ENCODE results near the gene ZNF506. TPM values are rescaled to one million over a fixed set of nuclear protein-coding genes. Genes with fewer than 3 reads are reported as not detected.
"Not testable (repeated sequence)": the region's sequence is repeated elsewhere in the genome, so short reads cannot be mapped to it uniquely, and the experiment has no call there.

ZNF506 gene
- total RNA-seq, 1 donor from 2014 or later, result 8.1 TPM

DNA sequence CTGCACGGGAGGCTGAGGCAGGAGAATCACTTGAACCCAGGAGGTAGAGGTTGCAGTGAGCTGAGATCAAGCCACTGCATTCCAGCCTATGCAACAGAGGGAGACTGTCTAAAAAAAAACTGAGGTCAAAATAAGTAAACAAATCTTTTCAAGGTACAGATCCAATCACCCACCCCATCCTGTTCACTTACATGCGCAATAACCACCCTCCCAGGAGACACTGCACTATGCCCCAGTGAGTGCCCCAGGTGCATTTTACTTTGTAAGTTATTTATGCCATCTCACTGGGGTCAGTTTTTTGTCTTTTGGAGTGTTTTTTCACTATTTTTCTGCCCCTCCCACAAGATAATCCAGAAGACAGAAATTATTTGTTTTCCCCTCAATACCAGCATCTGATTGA is 37.2 kb upstream of the ZNF506 start:
- DNase-seq (ENCODE audit: low spot score), result no peak
- TF ChIP-seq, protein P1, sequence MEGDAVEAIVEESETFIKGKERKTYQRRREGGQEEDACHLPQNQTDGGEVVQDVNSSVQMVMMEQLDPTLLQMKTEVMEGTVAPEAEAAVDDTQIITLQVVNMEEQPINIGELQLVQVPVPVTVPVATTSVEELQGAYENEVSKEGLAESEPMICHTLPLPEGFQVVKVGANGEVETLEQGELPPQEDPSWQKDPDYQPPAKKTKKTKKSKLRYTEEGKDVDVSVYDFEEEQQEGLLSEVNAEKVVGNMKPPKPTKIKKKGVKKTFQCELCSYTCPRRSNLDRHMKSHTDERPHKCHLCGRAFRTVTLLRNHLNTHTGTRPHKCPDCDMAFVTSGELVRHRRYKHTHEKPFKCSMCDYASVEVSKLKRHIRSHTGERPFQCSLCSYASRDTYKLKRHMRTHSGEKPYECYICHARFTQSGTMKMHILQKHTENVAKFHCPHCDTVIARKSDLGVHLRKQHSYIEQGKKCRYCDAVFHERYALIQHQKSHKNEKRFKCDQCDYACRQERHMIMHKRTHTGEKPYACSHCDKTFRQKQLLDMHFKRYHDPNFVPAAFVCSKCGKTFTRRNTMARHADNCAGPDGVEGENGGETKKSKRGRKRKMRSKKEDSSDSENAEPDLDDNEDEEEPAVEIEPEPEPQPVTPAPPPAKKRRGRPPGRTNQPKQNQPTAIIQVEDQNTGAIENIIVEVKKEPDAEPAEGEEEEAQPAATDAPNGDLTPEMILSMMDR (IDR thresholded peaks at IDR 0.05), result no peak
- Mint-ChIP-seq H3K36me3 (ENCODE audit: low read depth) (peaks cover 6% of the 10 kb centered on the region), H3K4me1 (ENCODE audit: low read depth) (no peaks in the 10 kb centered on the region), H3K27ac (ENCODE audit: unreplicated experiment) (no peak overlapping the region), H3K27me3 (ENCODE audit: low read depth) (no peaks in the 10 kb centered on the region), H3K9me3 (ENCODE audit: low read depth) (peaks cover 47% of the 10 kb centered on the region), H3K4me3 (ENCODE audit: unreplicated experiment) (no peak overlapping the region)

DNA sequence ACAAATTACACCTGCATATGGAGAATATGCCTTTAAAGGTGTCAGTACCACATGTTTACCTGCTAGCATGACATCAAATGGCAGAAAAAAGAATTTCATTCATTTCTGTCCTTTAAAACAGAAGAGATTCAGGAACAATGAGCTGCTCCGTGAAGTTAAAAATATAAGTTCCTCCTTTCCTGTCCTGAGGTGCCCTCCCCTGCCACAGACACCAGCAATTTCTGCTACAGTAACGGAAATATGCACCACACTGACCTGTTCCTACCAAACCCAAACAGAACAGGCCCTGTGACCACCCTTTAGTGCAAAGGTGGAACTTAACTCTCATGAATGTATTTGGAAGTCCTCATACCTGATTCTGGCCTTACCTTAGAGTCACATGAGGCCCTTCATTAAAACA is 30.2 kb upstream of the ZNF506 start:
- H3K4me1 Mint-ChIP-seq (ENCODE audit: low read depth); H3K4me3 Mint-ChIP-seq (ENCODE audit: unreplicated experiment); DNase-seq (ENCODE audit: low spot score); H3K27ac Mint-ChIP-seq (ENCODE audit: unreplicated experiment); H3K27me3 Mint-ChIP-seq (ENCODE audit: low read depth); H3K36me3 Mint-ChIP-seq (ENCODE audit: low read depth): not testable (repeated sequence)
- peaks cover 38% of the 10 kb centered on the region for H3K9me3 Mint-ChIP-seq (ENCODE audit: low read depth)

DNA sequence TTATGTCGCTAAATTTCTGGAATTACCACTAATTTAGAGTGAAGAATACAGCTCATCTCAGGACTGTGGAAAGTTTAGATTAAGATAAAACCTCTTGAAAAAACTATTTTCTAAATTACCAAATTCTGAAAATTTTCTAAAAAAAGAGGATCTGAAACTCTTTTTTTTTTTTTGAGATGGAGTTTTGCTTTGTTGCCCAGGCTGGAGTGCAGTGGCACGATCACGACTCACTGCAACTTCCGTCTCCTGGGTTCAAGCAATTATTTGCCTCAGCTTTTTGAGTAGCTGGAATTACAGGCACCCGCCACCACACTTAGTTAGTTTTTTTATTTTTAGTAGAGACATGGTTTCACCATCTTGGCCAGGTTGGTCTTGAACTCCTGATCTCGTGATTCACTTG is 27.5 kb upstream of the ZNF506 start:
- TF ChIP-seq, protein P1 (IDR thresholded peaks at IDR 0.05), result no peak
- DNase-seq (ENCODE audit: low spot score), result no peak
- H3K36me3 Mint-ChIP-seq (ENCODE audit: low read depth), result peaks cover 4% of the 10 kb centered on the region
- no peak overlapping the region for H3K4me3 Mint-ChIP-seq (ENCODE audit: unreplicated experiment)
- no peaks in the 10 kb centered on the region for H3K27me3 Mint-ChIP-seq (ENCODE audit: low read depth)
- H3K4me1 Mint-ChIP-seq (ENCODE audit: low read depth), result no peaks in the 10 kb centered on the region
- no peak overlapping the region for H3K27ac Mint-ChIP-seq (ENCODE audit: unreplicated experiment)
- peaks cover 34% of the 10 kb centered on the region for H3K9me3 Mint-ChIP-seq (ENCODE audit: low read depth)

DNA sequence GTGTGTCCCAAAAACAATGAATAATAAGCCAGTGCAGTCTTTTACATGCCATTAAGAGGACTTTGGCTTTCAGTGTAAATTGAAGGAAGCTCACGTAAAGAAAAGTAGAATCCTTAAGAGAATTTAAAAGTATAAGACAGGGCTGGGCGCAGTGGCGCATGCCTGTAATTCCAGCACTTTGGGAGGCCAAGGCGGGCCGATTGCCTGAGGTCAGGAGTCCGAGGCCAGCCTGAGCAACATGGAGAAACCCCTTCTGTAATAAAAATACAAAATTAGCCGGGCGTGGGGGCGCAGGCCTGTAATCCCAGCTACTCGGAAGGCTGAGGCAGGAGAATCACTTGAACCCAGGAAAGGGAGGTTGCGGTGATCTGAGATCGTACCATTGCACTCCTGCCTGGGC is 26.2 kb upstream of the ZNF506 start:
- H3K27ac Mint-ChIP-seq (ENCODE audit: unreplicated experiment), result no peak overlapping the region
- no peak overlapping the region for H3K4me3 Mint-ChIP-seq (ENCODE audit: unreplicated experiment)
- TF ChIP-seq, protein P1 (IDR thresholded peaks at IDR 0.05), result no peak
- no peaks in the 10 kb centered on the region for H3K4me1 Mint-ChIP-seq (ENCODE audit: low read depth)
- H3K36me3 Mint-ChIP-seq (ENCODE audit: low read depth), result peaks cover 6% of the 10 kb centered on the region
- H3K9me3 Mint-ChIP-seq (ENCODE audit: low read depth), result peaks cover 34% of the 10 kb centered on the region
- H3K27me3 Mint-ChIP-seq (ENCODE audit: low read depth), result no peaks in the 10 kb centered on the region
- DNase-seq (ENCODE audit: low spot score), result no peak

DNA sequence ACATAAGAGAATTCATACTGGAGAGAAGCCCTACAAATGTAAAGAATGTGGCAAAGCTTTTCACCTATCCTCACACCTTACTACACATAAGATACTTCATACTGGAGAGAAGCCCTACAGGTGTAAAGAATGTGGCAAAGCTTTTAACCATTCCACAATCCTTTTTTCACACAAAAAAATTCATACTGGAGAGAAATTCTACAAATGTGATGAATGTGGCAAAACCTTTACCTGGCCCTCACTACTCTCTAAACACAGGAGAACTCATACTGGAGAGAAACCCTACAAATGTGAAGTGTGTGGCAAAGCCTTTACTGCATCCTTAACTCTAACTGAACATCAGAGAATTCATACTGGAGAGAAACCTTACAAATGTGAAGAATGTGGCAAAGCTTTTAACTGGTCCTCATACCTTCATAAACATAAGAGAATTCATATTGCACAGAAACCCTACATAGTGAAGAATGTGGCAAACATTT is 14.0 kb upstream of the ZNF506 start:
- no peak for DNase-seq (ENCODE audit: low spot score)
- Mint-ChIP-seq H3K4me1 (ENCODE audit: low read depth) (no peaks in the 10 kb centered on the region), H3K27ac (ENCODE audit: unreplicated experiment) (no peak overlapping the region), H3K9me3 (ENCODE audit: low read depth) (peaks cover 47% of the 10 kb centered on the region), H3K27me3 (ENCODE audit: low read depth) (no peaks in the 10 kb centered on the region), H3K36me3 (ENCODE audit: low read depth) (peaks cover 29% of the 10 kb centered on the region), H3K4me3 (ENCODE audit: unreplicated experiment) (no peak overlapping the region)
- TF ChIP-seq, protein P1 (IDR thresholded peaks at IDR 0.05), result no peak

DNA sequence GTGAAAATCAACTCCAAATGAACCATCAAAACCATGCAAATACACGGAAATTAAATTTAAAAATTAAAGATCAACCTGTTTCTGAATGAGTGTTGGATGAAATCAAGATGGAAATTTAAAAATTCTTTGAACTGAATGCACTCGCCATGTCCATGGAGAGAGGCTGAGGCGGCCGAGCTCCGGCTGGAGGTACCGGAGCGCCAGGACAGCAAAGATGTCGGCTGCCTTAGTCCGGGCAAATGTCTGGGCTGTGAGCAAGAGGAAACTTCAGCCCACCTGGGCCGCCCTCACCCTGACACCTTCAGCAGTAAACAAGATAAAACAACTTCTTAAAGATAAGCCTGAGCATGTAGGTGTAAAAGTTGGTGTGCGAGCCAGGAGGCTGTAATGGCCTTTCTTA is 5.3 kb upstream of the ZNF506 start:
- Mint-ChIP-seq H3K4me1 (ENCODE audit: low read depth) (no peaks in the 10 kb centered on the region), H3K36me3 (ENCODE audit: low read depth) (peaks cover 41% of the 10 kb centered on the region), H3K9me3 (ENCODE audit: low read depth) (peaks cover 75% of the 10 kb centered on the region), H3K4me3 (ENCODE audit: unreplicated experiment) (no peak overlapping the region), H3K27ac (ENCODE audit: unreplicated experiment) (no peak overlapping the region), H3K27me3 (ENCODE audit: low read depth) (no peaks in the 10 kb centered on the region)
- no peak for DNase-seq (ENCODE audit: low spot score)
- TF ChIP-seq, protein P1 (IDR thresholded peaks at IDR 0.05), result no peak
